GM19328 (cell line): ENCODE data around the gene OPN3.
A peak's percentile ranks its signal among the peaks of the same experiment; 100 is the strongest.

Experiments used
- ATAC-seq: cut with Tn5 transposase; IDR thresholded peaks from one replicate; pipeline ENCODE4 v1.9.1; 2021; ENCODE audit warnings: mild to moderate bottlenecking, moderate library complexity; ENCODE audit not compliant: unreplicated experiment

OPN3 gene

DNA sequence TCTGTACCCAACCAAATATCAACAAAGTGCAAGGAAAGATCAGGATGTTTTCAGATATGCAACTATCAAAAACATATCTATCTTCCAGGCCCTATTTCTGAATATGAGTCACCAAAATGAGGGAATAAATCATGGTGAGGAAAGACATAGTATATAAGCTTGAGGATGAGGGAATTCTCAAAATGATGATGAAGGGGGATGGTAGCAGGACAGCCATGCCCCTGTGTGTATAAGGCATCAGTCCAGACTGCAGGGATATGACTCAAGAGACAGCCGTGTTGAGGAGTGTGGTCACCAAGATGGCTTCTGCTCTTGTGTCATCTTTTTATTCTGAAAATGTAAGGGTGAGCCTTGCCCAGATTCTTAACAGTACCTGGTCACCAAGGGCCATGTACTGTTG, 7.5 kb upstream of the OPN3 start:
- no peak for ATAC-seq

DNA sequence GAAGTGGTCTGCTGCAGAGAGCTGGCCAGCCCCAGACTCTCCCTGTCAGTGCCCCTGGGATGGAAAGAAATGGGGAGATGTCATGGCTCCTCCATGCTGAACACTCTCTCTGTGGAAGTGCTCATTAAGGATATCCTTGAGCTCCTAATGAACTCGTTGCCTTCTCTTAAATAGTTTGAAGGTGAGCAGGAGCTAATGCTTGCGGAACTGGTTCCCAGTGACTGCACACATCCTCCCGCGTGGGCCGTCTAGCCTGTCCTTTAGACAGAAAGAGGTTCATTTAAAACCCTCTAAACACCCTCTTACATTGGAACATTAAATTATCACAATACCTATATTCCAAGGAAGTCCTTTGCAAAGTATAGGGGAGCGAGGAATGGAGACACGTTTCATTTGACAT, 6.0 kb upstream of the OPN3 start:
- ATAC-seq: no peak

DNA sequence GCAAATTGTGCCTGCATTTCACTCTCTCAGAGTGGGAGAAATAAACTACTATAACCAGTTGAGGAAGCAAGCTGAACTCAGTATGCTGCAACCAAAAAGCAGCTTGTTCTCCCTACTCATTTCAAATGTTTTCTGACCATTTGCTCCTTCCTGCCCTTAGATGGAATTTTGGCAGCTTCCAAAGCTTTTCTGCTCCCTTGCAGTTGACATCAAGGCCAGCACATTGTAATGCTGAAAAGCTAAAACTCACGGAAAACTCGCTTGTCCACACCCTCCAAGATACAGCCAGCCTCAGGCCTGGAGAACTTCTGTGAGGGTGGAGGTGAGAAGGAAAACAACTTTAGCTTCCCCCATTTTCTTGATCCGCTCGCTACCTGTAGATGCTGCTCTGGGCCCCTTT, 5.0 kb upstream of the OPN3 start:
- no peak for ATAC-seq

DNA sequence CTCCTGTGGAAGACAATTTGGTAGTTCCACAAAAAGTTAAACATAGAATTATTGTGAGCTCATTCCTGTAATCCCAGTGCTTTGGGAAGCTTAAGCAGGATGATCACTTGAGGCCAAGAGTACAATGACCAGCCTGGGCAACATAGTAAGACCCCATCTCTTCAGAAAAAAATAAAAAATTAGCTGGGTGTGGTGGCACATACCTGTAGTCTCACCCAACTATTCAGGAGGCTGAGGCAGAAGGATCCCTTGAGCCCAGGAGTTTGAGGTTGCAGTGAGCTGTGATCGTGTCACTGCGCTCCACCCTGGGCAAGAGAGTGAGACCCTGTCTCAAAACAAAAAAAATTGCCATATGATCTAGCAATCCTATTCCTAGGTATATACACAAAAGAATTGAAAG, 4.1 kb upstream of the OPN3 start:
- no peak for ATAC-seq

DNA sequence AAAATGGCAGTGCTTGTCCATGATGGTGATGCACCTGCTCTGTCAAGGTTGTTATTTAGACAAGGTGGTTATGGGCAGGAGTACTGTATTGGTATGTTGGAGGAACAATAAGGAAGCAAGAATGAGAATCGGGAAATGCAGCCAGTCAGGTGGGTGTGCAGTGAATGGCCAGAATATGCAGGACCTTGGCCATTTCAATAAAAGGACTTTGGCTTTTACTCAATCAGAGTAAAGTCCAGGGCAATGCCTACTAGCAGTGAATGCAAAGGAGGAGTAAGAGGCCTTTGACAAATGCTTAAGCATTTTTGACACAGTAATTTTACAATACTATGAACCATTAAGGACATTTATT, 2.4 kb upstream of the OPN3 start:
- ATAC-seq: no peak

DNA sequence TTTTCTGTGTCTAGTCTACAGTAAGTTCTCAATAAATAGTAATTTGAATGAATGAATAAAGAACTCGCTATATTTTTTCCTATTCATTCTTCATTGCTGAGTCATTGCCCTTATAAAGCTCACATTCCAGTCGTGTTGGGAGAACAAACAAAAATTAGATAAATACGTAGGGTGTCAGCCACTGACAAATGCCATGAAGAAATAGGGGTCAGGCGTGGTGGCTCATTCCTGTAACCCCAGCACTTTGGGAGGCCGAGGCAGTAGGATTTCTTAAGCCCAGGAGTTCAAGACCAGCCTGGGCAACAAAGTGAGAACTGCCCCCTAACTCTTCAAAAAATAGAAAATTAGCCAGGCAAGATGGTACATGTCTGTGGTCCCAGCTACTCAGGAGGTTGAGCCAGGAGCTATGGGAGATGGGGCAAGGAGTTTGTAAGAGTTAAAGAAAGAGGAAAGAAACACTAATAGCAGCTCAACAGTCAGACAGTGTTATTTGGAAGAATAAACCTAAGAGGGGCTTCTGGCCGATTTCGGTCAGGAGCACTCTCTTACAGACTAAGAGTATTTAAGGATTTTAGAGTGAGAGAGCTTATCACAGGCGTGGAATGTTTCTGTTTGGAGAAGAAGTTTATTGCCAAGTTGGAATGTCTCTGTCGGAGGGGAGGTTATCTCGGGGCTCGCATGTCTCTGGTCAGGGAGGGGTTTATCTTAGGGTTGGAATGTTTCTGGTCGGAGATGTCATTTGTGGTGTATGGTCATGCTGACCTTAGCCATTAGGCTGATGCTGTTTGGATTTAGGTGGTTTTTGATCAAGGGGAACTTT, 1.8 kb upstream of the OPN3 start:
- no peak for ATAC-seq

DNA sequence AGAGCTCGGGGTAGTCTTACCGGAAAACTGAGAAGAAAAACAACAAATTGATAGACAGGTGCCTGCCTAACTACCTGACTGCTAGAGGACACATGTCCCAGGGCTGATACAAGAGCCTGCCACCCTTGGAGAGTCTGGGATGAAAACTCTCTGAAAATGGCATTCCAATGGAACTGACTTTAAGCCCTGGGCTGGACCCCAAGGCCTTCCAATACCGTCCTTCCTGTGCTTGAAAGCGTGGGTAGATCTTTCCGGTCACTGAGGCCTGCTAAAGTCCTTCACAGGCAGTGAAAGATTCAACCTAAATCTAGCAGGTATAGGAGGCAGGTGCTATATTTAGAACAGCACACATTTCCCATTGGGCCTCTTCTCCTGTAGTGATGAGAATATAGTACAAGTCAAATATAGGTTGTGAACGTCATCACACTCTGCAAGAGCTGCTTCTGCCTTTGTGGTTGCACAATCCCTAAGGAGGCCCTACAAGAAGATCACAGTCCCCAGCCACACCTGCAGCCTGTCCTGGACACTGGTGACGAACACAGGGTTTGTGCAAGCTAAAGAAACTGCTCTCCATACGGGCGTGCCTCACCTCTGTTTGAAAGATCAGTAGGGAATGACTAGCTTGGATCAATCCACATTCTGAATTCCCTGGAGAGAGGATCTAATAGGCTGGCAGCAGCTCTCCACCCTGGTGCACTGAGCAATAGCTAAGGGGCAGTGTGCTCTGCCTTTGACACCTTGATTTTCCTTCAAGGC, 876 bp upstream of the OPN3 start:
- no peak for ATAC-seq

DNA sequence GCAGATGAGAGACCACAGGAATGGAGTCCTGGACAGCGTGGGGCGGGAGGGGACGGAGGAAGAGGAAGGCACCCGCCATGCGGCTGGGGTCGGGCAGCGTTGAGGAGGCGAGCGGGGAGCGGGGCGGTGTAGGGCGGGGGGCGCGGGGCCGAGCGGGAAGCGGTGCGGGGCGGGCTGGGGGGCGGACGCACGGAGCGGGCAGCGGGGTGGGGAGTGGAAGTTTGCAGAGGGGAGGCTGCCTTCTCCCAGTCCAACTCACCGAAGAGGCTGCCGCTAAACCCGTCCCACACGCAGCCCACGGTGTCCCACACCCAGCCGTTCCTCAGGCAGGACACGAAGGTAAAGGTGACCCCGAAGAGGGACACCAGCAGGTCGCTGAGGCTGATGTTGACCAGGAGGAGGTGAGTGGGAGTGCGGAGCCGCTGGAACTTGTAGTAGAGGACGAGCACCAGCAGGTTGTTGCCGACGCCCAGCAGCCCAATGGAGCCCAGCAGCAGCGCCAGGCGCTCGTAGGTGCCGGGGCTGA, 483 bp downstream of the OPN3 start:
- peak; percentile 46 for ATAC-seq

DNA sequence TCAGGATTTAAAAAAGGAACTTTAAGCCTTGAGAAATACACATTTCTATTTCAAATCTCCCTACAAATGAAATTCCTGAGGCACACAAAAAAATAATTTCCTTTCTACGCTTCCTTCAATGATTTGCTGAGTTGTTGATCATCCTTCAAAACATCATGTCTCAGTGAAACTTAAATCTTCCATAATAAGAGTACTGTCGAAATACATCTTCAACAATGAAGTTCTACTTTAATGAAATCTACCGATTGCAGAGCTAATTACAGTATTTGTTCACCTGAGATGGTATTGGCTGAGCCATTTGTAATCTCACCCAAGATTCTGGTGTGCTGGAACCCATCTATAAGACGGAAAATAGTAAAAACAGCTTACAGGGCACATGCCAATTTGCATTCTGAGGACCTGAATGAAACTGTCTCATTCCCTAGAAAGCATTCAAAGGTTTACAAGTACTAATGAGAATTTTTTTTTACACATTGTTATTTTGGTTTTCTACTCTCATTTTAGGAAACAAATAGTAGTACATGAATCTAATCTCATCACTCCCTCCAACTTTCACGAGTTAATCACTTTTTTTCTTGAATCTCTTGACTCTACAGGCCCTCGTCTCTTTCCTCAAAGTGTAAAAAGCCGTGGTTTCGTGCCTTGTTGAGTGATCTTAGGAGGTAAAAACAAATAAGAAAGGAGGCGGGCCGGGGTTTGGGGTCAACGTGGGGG, 1.1 kb downstream of the OPN3 start:
- ATAC-seq: no peak

DNA sequence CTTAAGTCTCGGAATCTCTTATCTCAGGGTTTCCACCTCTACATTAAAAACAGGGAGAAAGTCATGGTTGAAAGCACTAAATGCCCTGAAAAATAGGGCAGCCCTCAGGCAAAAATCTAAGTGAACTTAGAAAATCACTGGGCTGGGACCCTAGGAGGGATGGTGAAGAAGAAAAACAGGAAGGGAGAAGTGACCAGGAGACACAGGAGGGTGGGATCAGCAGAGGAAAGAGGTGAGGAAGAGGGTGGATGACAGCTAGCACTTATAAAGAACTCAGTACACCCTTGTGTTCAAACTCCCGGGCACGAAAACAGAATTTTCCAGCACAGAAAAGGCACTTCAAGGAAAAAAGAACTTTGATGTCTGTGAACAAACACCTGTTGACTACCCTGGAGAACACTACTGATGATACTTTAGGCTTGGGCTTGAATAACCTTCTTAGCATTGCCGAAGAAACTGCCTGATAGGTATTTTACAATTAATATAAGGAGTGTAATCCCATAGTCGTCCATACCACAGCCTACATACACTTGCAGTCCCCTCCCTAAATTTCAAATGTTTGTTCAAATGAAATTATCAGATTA, 2.0 kb downstream of the OPN3 start:
- no peak for ATAC-seq

DNA sequence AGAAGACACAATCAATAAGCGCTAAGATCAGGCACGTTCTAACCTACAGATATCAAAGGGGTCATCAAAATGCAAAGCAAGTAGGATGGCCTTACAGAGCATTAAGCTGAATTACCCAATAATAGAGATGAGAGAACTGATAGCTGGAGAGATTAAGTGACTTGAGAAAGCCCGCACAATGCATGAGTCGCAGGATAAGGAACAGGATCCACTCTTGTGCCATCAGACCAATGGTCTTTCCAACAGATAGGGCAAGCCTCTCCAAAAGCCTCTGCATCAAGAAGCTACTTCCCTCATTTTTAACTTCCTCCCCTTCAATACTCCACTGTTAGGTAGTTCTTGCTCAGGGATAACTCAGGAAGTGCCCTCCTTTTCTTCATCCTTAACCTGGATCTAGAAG, 2.6 kb downstream of the OPN3 start:
- ATAC-seq: no peak

DNA sequence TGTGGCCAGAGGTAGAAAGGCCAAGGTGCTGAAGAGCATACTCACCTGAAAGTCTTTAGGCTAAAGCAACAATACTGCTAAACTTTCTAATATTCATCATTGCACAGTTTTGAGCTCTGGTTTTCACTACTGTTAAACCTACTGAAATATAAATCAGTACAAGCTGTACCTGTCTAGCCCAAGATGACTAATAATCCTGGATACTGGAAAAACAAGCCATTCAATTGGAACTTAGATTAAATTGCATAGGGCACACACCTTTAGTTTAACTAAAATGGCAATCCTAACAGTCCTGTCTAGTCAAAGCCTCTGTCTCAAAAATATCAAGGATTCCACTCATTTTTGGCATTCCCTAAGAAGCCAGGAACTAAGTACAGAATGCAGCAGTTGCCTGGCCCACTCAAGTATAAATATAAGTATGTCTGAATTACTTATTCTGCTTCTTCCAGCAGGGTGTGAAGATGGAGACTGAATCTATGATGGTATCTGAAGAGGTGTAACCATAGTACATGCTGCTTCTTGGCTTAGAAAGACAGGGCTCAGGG, 3.1 kb downstream of the OPN3 start:
- ATAC-seq: no peak

DNA sequence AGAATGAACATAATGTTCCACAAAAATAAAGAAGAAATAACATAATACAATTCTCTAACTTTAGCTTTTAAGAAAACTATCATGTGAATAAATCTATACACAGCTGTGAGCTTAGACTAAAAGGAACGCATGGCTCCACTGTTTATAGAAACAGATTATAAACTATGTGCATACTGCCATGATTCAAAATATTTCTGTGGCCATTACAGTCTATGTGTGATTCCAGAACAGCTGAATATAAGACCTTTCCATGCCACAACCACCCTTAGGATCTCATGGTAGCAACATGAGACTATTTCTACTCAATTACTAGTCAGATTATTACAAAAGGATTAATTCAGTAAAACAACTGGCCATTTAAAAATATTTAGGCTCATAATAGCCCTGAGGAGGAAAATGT, 3.9 kb downstream of the OPN3 start:
- no peak for ATAC-seq

DNA sequence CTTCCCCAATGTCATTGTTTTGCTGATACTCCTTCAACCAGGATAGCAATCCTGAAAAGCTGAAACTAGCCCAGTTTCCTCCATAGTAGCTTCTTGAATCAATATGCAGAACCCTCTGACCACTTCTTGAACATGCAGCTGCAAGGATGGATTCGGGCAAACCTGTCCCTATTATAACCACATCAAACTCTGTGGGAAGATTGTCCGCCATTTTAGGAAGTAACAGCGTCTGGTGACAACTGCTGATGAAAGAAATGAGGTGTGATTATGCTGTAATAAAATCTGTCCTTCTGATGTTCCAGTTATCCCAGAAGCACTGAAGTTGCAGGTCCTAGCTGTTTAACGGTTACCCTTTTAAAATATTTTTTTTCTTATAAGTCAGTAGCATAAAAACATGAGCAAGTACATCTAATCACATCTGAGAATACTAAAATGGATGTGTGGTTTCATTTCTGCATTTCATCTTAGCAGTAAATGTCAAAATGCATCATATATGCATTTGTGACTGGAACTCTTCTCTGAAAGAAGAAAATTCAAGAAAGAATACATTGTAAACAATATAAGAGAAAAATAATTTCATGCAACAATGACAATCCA, 4.5 kb downstream of the OPN3 start:
- no peak for ATAC-seq

DNA sequence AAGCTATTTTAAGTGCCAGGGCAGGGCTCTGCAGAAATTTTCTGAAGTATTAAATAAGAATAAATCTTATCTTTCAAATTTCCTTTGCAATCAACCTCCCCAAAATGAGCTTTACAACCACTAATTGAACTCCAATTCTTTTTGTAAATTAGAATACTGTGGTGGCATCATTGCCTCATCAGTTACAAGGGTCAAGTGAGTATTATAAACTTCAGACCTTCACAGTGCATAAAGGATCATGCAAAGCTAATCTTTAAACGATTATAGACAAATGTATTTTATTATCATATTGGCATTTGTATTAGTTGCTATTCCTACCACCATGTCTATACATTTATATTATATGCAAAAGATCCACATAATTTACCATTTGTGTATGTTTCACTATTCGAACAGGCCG, 7.2 kb downstream of the OPN3 start:
- no peak for ATAC-seq

DNA sequence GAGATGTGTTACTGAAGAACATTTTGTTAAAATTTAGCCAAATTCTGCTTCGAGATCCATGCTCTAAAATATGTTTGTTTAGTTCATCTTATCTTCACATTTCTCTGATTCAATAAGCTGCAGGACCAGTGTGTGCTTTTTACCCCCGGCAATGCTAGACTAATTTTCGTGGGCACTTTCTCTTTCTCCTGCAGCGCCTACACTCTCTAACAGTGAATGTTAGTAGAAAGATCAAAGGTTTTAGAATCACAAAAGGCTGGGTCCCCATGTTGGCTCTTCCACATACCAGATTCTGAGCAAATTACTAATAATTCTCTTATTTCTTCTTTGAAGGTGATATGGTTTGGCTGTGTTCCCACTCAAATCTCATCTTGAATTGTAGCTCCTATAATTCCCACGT, 8.5 kb downstream of the OPN3 start:
- no peak for ATAC-seq

DNA sequence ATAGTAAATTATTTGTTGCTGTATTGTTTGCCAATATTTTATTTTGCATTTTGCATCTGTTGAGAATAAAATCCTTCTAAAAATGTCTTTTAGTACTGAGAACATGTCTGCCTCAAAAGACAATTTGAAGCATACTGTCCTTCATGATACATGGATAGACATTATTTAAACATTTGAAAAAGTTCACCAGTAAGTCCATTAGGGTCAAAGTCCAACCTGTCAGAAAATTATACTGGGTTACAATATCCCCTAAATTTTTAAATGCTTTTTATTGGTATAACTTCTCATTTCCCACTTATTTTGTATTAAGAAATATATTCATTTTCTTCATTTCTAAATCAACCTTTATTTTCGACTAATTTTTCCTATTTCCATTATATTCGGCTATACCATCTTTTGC, 9.3 kb downstream of the OPN3 start:
- ATAC-seq: no peak

DNA sequence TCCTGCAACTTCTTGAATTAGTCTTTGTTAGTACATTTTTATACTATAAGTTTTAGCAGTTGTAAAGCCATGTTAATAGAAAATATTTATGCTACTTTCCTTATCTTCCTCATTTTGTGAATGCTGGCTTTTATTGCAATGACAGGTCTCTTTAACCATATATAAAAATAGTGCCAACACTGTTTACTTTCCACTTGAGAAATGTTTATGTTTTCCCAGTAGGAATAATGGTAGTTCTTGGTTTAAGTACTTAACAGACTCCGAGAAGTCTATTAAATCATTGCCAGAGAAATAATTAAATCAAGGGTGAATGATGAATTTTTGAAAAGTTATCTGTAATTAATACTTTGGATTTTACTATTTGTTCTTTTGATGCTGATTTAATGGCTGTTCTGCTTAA, 9.7 kb downstream of the OPN3 start:
- ATAC-seq: no peak

DNA sequence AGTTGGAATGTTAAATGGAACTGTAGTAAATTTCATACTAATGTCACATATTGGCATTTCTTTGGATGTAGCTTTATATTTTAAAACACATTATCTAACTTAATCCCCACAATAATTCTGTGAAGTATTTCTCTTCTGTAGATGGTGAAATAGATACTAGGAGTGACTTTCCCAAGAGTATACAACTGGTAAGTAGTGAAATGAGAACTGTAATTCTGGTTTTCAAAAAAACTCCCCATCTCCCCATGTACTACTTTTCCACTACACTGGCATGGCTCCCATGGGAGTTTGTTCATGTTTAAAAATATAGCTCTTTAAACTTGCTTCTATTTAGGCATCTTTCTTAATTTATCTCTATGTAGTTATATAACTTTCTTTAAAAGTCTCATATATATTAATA, 10.2 kb downstream of the OPN3 start:
- ATAC-seq: no peak

DNA sequence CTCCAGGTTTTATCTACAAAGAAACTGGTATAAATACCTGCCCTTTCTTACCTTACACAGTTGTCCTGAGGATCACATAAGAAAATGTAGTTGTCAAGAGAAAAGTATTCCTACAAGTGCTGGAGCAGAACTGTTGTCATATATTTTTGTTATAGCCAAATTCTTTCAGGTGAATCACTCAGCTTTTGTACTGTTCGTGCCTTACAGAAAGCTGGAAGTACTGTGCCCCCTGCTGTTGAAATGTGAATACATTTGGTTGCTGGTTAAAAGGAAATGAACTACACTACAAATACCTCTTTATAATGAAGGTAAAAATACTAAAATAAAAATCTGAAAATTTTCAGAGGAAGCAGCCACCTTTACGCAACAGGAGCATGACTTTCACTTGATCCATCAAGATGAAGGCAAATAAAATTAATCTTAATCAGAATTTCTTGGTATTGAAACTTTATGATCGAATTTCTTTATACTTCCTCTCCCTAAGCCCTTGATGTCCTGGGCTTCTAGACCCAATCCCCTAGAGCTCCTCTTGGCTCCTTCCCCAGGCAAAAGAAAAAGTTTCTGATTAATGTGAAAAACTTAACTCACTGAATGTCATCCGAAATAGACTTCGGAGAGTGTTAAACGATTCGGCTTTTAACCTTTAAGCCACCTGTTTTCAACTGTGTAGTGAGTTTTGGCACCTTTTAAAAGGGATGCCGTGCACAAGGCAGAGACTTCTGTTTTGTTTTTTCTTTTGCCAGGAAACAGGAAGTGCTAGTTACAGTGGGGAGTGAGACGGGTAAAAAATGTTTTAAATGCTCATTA, 12.5 kb downstream of the OPN3 start:
- peak; percentile 78 for ATAC-seq
